Subcutaneous adipose tissue (tissue), 4 donors: Measurements from ENCODE around the gene DLGAP4. TPM values are rescaled to one million over a fixed set of nuclear protein-coding genes. Genes with fewer than 3 reads are reported as not detected.

Experiments used
- CTCF ChIP-seq: fragments of 450-650 bp; IDR thresholded peaks from one replicate; pipeline ENCODE4 v1.5.1; 2016; ENCODE audit warnings: low read depth, mild to moderate bottlenecking, control low read depth, antibody characterized with exemption, moderate library complexity
- total RNA-seq, 4 donors: library from RNA; depleted of rRNA; stranded (reverse); fragments of >200 nt; gene quantifications; one replicate each; pipeline ENCODE4 v1.1.0, GENCODE V29; 2016

Gene DLGAP4
- total RNA-seq, 4 donors from 2014 or later: 25.8 to 47.4 (median 38.9) TPM

- no peak for TF ChIP-seq CTCF
Measured at GRCh38 chr20:36271639-36272546, 34.2 kb upstream of the DLGAP4 start.

- TF ChIP-seq CTCF: no peak
Measured at GRCh38 chr20:36272547-36273220, 33.5 kb upstream of the DLGAP4 start.

DNA sequence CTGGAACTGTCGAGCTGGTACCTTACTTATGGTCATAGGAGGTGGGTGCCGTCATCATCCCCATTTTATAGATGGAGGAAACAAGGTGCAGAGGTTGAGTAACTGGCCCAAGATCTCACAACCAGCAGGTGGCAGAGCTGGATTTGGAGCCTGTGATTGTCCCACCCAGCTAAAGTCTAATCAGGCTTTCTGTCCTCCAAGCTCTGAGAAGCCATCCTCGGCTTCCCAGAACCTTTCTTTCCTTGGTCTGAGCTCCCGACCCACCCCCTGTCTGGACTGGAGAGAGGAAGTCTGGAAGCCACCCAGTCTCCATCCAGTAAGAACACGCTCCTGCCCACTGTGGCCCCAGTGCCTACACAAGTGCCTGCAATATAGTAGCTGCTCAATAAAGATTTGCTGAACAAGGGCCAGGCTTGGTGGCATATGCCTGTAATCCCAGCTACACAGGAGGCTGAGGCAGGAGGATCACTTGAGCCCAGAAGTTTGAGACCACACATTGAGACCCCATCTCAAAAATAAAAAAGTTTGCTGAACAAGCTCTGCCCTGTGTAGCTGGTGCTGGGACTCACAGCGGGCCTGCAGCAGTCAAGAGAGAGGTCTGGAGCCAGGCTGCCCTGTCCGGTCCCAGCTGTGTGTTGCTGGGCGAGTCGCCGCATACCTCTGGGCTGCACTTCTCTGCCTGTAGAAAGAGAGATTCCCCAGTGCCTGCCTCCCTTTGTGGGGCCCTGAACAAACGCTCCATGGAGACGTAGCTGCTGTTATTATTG lies 32.5 kb upstream of the DLGAP4 start:
- TF ChIP-seq CTCF: no peak

GRCh38 chr20:36274181-36274841 lies 31.8 kb upstream of the DLGAP4 start:
- no peak for TF ChIP-seq CTCF

DNA sequence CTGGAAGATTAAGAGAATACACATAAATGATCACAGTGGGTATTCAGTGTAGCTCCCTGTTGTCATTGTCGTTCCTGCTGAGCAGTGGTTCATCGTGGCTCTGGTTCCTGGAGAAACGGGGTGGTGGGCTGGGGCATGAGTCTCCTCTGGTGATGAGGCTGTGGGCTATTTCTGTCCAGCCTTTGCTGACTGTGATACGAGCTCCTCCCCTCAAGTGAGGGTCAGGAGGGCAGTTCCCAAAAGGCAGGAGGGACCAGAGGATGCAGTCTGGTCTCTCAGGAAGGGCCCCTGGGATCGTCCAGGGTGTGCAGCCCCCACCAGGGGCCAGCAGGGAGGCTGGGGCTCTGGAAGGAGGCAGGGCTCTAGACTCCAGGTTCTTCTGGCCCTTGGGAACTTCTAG lies 31.1 kb upstream of the DLGAP4 start:
- TF ChIP-seq CTCF: no peak

GRCh38 chr20:36275441-36276189 lies 30.5 kb upstream of the DLGAP4 start:
- no peak for TF ChIP-seq CTCF
